Kasumi-1 (cell line): ENCODE results near the gene TH.
"Not testable (repeated sequence)": the region's sequence is repeated elsewhere in the genome, so short reads cannot be mapped to it uniquely, and the experiment has no call there.

Experiments
- DNase-seq, 2 experiments: peaks; one replicate each; lab custom pipeline; 2025; lab: John Stamatoyannopoulos, UW

The TH gene

GRCh38 chr11:2195756-2196088 is 24.1 kb upstream of the TH start:
- DNase-seq, result no peak

GRCh38 chr11:2194877-2195755 is 23.5 kb upstream of the TH start:
- DNase-seq, result peak; percentile 35 to 42

GRCh38 chr11:2193888-2194595 is 22.4 kb upstream of the TH start:
- not testable (repeated sequence) for DNase-seq

- DNase-seq, result no peak
These were observed 21.7 kb upstream of the TH start for GRCh38 chr11:2193099-2193887.

- no peak for DNase-seq
These were observed 20.8 kb upstream of the TH start for GRCh38 chr11:2192435-2192834.

GRCh38 chr11:2191883-2192282 is 20.3 kb upstream of the TH start:
- no peak for DNase-seq

GRCh38 chr11:2190657-2191471 is 19.2 kb upstream of the TH start:
- DNase-seq, result peak; percentile 27 to 32

GRCh38 chr11:2189938-2190656 is 18.5 kb upstream of the TH start:
- no peak for DNase-seq

- no peak for DNase-seq
These were observed 17.1 kb upstream of the TH start for GRCh38 chr11:2188745-2189144.

GRCh38 chr11:2187280-2187707 is 15.7 kb upstream of the TH start:
- DNase-seq, result no peak

- peak; percentile 64 to 65 for DNase-seq
These were observed 15.2 kb upstream of the TH start for GRCh38 chr11:2186669-2187279.

- DNase-seq, result no peak
These were observed 13.9 kb upstream of the TH start for GRCh38 chr11:2185324-2186085.

GRCh38 chr11:2182692-2183474 is 11.3 kb upstream of the TH start:
- DNase-seq, result no peak

GRCh38 chr11:2182075-2182474 is 10.5 kb upstream of the TH start:
- no peak for DNase-seq

GRCh38 chr11:2180789-2181370 is 9.3 kb upstream of the TH start:
- DNase-seq, result no peak

GRCh38 chr11:2180347-2180746 is 8.7 kb upstream of the TH start:
- no peak for DNase-seq

- DNase-seq, result no peak
These were observed 7.9 kb upstream of the TH start for GRCh38 chr11:2179516-2179915.

- DNase-seq, result no peak
These were observed 7.4 kb upstream of the TH start for GRCh38 chr11:2178906-2179494.
